Muscle layer of duodenum (tissue), 2 donors: ENCODE results near the gene KRT1.

Experiments
- H3K27ac ChIP-seq: one replicate; pipeline ENCODE4 v1.7.0; 2013; ENCODE audit warnings: mild to moderate bottlenecking, low read length
- H3K27me3 ChIP-seq: one replicate; pipeline ENCODE4 v1.7.0; 2013; ENCODE audit warnings: low read depth, mild to moderate bottlenecking, control low read depth, low read length
- H3K36me3 ChIP-seq, 2 donors: one replicate each; pipeline ENCODE4 v1.7.0; 2013; ENCODE audit warnings: low read length in 2 of 2, control low read depth in 1 of 2, mild to moderate bottlenecking in 1 of 2; ENCODE audit not compliant: insufficient read depth in 2 of 2, control insufficient read depth in 1 of 2
- H3K4me1 ChIP-seq, 2 donors: one replicate each; pipeline ENCODE4 v1.7.0; 2013; ENCODE audit warnings: low read length in 2 of 2, mild to moderate bottlenecking in 2 of 2, control low read depth in 1 of 2, moderate library complexity in 1 of 2; ENCODE audit not compliant: insufficient read depth in 2 of 2, control insufficient read depth in 1 of 2
- H3K4me3 ChIP-seq, 2 donors: one replicate each; pipeline ENCODE4 v1.7.0; 2013; ENCODE audit warnings: low read length in 2 of 2, low read depth in 1 of 2, mild to moderate bottlenecking in 1 of 2
- H3K9me3 ChIP-seq, 2 donors: one replicate each; pipeline ENCODE4 v1.7.0; 2013; ENCODE audit warnings: low read length in 2 of 2, control low read depth in 1 of 2, mild to moderate bottlenecking in 1 of 2; ENCODE audit not compliant: control insufficient read depth in 1 of 2
- donor health status: healthy.

The KRT1 gene

DNA sequence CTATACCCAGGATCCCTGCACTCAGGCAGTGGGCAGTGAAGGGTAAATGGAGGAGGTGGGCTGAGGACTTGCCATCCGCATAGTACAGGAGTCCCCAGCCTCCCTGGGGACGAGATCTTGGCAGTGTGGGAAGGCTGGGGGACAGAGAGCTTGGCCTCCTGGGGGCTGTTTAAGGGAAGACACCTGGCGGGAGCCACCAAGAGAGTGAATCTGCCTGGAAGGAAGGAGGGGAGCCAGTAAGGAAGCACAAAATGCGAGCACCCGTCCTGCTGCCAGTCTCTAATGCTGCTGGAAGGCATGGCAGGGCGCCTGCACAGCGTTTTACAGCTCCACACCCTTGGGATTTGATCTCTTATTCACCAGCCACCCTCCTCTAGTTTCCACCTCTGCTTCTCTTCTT lies 20.8 kb downstream of the KRT1 start:
- Histone ChIP-seq H3K36me3 (no peaks in the 10 kb centered on the region), H3K27me3 (no peaks in the 10 kb centered on the region), H3K4me1 (no peaks in the 10 kb centered on the region), H3K27ac (no peak overlapping the region), H3K4me3 (no peak overlapping the region), H3K9me3 (no peaks in the 10 kb centered on the region)

DNA sequence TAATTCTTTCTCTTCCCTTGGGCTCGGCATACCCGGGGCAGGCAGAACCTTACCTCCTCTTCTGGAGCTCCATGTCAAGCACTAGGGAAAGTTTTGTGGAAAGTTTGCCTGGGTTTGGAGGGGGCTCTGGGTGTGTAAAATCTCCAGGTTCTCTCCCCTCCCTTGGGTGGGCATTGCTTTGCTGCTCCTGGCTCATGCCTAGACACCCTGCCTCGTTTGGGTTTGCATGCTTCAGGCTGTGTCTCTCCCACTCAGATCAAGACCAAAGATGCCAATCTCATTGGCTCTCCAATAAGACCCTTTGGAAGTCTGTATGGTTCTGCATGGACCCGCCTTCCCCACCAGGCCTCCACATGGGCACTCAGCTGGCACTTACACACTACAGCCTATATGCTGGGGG lies 22.0 kb downstream of the KRT1 start:
- Histone ChIP-seq H3K9me3 (no peaks in the 10 kb centered on the region), H3K27me3 (no peaks in the 10 kb centered on the region), H3K4me1 (no peaks in the 10 kb centered on the region), H3K4me3 (no peak overlapping the region), H3K36me3 (no peaks in the 10 kb centered on the region), H3K27ac (no peak overlapping the region)

DNA sequence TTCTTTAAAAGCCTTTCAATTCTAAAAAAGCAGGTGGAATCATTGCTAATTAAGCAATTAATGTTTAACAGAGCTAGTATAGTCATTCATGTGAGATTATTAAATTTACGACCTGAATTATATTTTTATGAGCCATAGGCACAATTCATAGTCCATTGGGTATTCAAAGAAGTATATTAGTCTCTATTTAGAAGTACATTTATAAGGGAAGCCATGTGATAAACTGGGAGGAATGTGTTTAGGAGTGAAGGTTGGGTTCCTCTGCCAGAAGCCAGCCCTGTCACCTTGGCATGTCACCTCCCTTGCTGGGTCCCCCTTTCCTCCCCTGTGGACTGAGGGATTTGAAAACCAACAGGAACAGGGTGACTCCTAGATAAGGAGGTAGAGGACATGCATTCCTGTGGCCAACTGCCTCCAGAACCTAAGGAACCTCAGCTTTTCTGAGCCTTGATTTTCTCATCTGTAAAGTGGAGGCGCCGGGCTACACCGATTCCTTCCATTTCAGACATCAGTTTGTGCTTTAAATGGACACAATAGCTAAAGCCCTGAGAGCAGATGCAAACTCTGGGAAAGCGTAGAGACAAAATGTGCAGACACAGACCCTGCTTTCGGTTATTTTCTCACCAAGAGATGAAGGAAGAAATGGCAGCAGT lies 22.8 kb downstream of the KRT1 start:
- Histone ChIP-seq H3K27me3 (no peaks in the 10 kb centered on the region), H3K9me3 (peaks cover 0 to 3% of the 10 kb centered on the region in 2 donors), H3K36me3 (no peaks in the 10 kb centered on the region), H3K27ac (no peak overlapping the region), H3K4me3 (no peak overlapping the region), H3K4me1 (no peaks in the 10 kb centered on the region)

DNA sequence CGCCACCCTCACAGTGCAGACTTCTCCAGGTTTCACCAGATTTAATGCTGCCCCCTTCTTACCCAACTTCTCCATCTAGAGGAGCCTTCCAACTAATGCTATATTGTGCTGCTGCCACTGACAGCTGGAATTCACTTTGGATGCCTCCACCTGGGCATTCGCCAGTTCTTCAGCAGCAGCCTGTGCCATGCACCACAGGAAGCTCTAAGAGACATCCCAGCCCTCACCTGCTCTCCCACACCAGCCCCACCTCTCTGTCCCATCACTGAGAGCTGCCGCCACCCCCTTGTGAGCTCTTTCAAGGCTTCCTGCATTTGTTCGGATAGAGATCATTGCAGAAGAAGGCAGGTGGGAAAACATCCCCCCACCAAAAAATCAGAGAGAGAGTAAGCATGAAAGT lies 23.6 kb downstream of the KRT1 start:
- Histone ChIP-seq H3K27ac (no peak overlapping the region), H3K36me3 (no peaks in the 10 kb centered on the region), H3K27me3 (no peaks in the 10 kb centered on the region), H3K4me1 (no peaks in the 10 kb centered on the region), H3K9me3 (peaks cover 0 to 6% of the 10 kb centered on the region in 2 donors), H3K4me3 (no peak overlapping the region)

DNA sequence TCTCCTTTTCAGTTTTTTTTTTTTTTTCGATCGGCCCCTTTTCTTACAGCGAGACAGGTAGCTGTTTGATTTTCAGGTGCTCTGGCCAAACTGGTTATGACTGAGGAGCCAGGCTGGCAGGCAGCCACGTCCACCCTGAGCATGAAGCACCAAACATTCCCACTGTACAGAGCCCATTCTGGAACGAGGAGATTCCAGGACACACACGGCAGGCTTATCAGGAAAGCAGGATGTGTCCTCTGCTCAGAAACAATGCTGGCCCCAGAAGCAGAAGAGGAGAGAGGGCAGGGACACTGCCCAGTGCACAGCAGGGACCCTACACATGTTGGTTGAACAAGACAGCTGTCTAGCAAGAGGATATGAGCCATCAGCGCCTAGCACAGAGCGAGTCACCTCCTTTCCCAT lies 24.5 kb downstream of the KRT1 start:
- no peaks in the 10 kb centered on the region for H3K4me1 ChIP-seq
- H3K27ac ChIP-seq, result no peak overlapping the region
- H3K27me3 ChIP-seq, result no peaks in the 10 kb centered on the region
- peaks cover 0 to 6% of the 10 kb centered on the region in 2 donors for H3K9me3 ChIP-seq
- no peaks in the 10 kb centered on the region for H3K36me3 ChIP-seq
- no peak overlapping the region for H3K4me3 ChIP-seq

DNA sequence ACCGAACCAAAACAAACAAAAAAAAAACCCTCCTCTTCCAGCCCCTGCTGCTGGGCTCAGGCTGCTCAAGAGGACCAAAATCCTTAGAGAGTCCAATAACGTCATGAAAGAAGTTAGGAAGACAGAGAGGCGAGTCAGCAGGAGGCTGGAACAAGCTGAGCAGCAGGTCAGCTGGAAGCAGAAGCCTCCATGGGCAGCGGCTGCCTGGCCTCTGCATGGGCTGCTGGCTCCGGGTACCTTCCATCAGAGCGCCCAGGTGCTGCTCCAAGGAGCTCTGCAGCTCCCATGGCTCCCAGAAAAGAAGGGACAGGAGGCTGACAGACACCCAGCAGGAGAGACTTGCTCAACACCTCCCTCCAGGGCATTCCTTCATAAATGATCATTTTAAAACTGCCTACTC lies 25.0 kb downstream of the KRT1 start:
- no peak overlapping the region for H3K27ac ChIP-seq
- no peaks in the 10 kb centered on the region for H3K27me3 ChIP-seq
- no peak overlapping the region for H3K4me3 ChIP-seq

DNA sequence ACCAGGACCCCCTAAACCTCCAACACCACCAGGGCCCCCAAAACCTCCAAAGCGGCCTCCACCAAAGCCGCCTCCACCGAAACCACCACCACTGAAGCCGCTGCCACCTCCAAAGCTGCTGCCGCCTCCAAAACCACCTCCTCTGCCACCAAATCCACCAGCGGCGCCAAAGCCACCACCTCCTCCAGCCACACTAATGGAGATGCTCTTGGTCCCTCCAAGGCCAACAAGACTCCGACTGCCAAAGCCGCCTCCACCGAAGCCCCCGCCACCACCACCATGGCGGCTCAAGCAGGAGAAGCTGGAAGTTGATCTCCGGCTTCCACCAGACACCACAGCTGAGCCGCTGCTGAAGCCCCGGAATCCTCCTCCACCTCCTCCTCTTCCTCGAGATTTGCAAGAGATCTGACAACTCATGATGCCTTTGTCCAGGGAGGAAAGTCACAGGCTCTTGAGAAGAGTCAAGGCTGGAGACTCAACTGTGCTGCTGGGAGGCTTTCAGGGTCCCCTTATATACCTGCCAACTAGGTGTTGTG lies 28.4 kb downstream of the KRT1 start, which contains the start of gene KRT2:
KRT2 (minus strand) TSS at position 486 of the 536 bp plus-strand sequence; CDS start at position 417, 69 bp downstream.
- Histone ChIP-seq H3K4me3 (no peak within 1 kb of the TSS), H3K36me3 (no peaks in the 10 kb centered on the region), H3K27me3 (no peaks in the 10 kb centered on the region), H3K9me3 (peaks cover 0 to 6% of the 10 kb centered on the region in 2 donors), H3K27ac (no peak within 1 kb of the TSS), H3K4me1 (no peaks in the 10 kb centered on the region)

More for the DNA sequence above, 25.0 kb downstream of the KRT1 start:
- H3K36me3 ChIP-seq, result no peaks in the 10 kb centered on the region
- H3K4me1 ChIP-seq, result no peaks in the 10 kb centered on the region
- peaks cover 0 to 6% of the 10 kb centered on the region in 2 donors for H3K9me3 ChIP-seq

DNA sequence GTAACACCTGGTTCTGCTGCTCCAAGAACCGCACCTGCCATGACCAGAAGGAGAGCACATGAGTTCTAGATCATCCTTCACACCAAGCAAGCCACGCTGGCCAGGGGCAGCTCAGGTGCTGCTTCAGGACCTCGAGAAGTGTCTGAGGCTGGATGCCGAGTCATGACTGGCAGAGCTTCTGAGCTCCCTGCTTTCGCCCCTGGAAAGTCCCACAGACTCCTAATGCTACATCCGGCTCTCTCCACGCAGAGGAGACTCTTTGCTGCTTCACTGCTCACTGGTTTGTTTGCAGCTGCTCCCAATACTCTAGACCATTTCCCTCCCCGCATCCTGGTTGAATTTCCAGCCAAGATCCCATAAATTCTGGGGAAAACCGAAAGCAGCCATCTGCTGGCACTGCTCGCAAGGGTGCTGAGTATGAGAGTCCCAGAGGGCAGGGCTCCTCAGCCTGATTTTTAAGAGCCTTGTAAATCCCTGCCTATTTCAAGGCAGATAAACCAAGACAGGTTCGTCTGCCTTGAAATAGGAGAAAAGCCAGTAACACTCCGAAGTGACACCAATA lies 29.6 kb downstream of the KRT1 start:
- peak overlapping the region; percentile 7 for H3K27ac ChIP-seq
- H3K4me1 ChIP-seq, result no peaks in the 10 kb centered on the region
- H3K27me3 ChIP-seq, result no peaks in the 10 kb centered on the region
- no peak overlapping the region for H3K4me3 ChIP-seq
- H3K36me3 ChIP-seq, result no peaks in the 10 kb centered on the region
- peaks cover 0 to 6% of the 10 kb centered on the region in 2 donors for H3K9me3 ChIP-seq

DNA sequence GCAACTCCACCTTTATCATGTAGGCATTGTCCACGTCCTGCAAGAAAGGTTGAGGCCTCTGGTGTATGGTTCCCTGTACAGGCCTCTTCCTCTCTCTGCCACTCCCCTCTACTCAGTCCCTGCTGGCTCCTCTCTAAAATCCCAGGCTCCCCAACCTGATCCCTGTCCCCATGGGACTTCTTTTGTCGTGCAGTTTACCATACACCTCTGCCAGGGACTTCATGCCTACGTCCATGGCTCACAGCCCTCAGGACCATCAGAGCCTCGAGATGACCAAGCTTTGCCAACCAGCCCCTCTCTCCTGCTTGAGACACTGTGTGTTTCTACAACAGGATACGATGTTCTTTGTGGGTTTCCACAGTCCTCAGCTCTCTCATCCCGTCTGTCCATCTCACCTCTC lies 31.1 kb downstream of the KRT1 start:
- Histone ChIP-seq H3K36me3 (no peaks in the 10 kb centered on the region), H3K27ac (no peak overlapping the region), H3K4me3 (no peak overlapping the region), H3K4me1 (no peaks in the 10 kb centered on the region), H3K27me3 (no peaks in the 10 kb centered on the region), H3K9me3 (peaks cover 0 to 6% of the 10 kb centered on the region in 2 donors)

DNA sequence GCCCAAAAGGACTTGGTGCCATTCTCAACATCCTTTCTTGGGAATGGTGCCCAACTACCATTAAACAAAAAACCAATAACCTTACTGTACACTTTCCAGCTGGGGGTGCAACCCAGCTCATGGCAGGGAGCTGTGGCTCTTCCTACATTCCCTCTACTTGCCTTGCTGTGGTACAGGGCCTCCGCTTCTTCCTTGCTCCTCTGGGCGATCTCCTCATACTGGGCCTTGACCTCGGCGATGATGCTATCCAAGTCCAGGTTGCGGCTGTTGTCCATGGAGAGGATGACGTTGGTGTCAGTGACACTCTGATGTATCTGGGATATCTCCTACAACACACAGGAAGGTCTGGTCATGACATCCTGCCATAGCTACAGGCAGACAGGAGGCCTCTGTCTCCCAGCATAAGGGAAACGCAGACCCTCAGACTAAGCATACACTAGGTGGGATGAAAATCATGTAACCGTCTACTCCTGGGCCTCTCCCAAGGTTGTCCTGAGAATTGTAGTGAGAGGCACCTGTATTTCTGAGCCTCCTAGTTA lies 32.1 kb downstream of the KRT1 start:
- H3K36me3 ChIP-seq, result no peaks in the 10 kb centered on the region
- H3K9me3 ChIP-seq, result peaks cover 0 to 6% of the 10 kb centered on the region in 2 donors
- H3K27me3 ChIP-seq, result no peaks in the 10 kb centered on the region
- no peak overlapping the region for H3K4me3 ChIP-seq
- H3K27ac ChIP-seq, result no peak overlapping the region
- no peaks in the 10 kb centered on the region for H3K4me1 ChIP-seq

DNA sequence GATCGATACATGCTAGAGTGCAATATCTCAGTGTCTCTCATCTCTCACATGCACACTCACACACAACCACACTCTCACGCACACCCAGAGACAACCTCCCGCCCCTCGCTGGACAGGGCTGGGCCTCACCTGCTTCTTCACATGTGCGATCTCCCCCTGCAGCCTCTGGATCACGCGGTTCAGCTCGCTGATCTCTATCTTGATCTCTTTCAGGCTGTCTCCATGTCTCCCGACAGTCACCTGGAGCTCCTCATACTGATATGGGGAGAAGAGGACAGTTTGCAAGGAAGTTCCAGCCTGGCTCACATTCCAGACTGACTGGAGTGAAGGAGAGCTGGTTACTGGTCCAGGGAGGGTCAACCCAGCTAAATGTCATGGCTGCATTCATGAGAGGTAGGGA lies 32.6 kb downstream of the KRT1 start:
- Histone ChIP-seq H3K27ac (no peak overlapping the region), H3K27me3 (no peaks in the 10 kb centered on the region), H3K36me3 (no peaks in the 10 kb centered on the region), H3K4me1 (no peaks in the 10 kb centered on the region), H3K9me3 (peaks cover 0 to 6% of the 10 kb centered on the region in 2 donors), H3K4me3 (no peak overlapping the region)
